Measurements from ENCODE around the gene CCDC92.

GRCh38 chr12:124017064-124017463 is 44.4 kb upstream of the CCDC92 start:
- TF ChIP-seq CTCF (conservative IDR thresholded peaks at IDR 0.05 in 1 of 2, IDR thresholded peaks at IDR 0.05 in 1 of 2; ENCODE audit: extremely low read depth in 1 of 2, insufficient read depth in 1 of 2, low read depth in 1 of 2, low read length in 2 of 2) (no peak), EZH2 (IDR thresholded peaks at IDR 0.05; ENCODE audit: borderline replicate concordance, low read length) (no peak)

All from mammary epithelial cell (primary cell).